ENCODE data around the gene CLEC4F.

DNA sequence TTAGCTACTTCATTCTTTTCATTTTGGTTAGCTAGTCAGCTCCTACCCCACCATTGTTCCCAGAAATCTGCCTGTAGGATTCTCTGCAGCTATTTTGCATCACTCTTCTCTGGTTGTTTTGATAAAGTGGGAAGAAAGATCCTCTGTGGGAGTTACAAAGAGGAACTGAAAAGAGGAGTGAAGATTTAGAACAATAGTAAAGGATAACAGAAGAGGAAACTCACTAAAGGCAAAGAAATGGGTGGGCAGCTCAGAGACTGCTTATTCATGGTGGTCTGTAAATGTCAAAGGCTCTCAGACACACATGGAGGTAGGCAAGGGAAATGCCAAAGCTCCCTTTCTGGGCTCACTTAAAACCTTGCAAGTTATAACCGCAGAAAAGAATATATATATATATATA lies 32.4 kb upstream of the CLEC4F start:
- TF ChIP-seq, protein P1, sequence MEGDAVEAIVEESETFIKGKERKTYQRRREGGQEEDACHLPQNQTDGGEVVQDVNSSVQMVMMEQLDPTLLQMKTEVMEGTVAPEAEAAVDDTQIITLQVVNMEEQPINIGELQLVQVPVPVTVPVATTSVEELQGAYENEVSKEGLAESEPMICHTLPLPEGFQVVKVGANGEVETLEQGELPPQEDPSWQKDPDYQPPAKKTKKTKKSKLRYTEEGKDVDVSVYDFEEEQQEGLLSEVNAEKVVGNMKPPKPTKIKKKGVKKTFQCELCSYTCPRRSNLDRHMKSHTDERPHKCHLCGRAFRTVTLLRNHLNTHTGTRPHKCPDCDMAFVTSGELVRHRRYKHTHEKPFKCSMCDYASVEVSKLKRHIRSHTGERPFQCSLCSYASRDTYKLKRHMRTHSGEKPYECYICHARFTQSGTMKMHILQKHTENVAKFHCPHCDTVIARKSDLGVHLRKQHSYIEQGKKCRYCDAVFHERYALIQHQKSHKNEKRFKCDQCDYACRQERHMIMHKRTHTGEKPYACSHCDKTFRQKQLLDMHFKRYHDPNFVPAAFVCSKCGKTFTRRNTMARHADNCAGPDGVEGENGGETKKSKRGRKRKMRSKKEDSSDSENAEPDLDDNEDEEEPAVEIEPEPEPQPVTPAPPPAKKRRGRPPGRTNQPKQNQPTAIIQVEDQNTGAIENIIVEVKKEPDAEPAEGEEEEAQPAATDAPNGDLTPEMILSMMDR (IDR thresholded peaks at IDR 0.05; ENCODE audit: low read depth, low read length, poor library complexity, severe bottlenecking), result no peak
- no peak for TF ChIP-seq EZH2phosphoT487 (IDR thresholded peaks at IDR 0.05; ENCODE audit: borderline replicate concordance, low read length)
